HepG2 (cell line): Measurements from ENCODE around the gene ALOXE3. TPM values are rescaled to one million over a fixed set of nuclear protein-coding genes. Genes with fewer than 3 reads are reported as not detected.

Experiments used
- ATAC-seq: fragments of 200-7000 bp; cut with Tn5 transposase; 3 replicates; pipeline ENCODE4 v1.9.1; 2020; ENCODE audit warnings: mild to moderate bottlenecking, moderate library complexity
- BruUV-seq: library from RNA; stranded (reverse); fragments of 400-500 nt; replicated peaks from 2 replicates; lab custom pipeline; 2021; lab: Mats Ljungman, UMichigan
- CTCF ChIA-PET: fragments of 300-600 bp; formaldehyde crosslinking; extraction: SDS; loops from one replicate; lab custom pipeline; 2021; ENCODE audit warnings: low total read pairs, inconsistent platforms, low intra/inter-chr PET ratio; lab: Yijun Ruan, JAX
- POLR2A ChIA-PET: fragments of 350-600 bp; sonication (Branson Sonifier 250); formaldehyde crosslinking; loops from one replicate; lab custom pipeline; 2020; ENCODE audit warnings: antibody characterized with exemption, inconsistent platforms; lab: Yijun Ruan, JAX
- DNase-seq: peaks from one replicate; pipeline ENCODE4 v3.0.0-alpha.2; 2015; ENCODE audit warnings: low spot score
- FAIRE-seq: peaks from 3 replicates; lab custom pipeline; 2011; peaks lifted over from hg19 to GRCh38; lab: Jason Lieb, UNC
- H2AFZ ChIP-seq: one replicate; pipeline ENCODE4 v1.6.1; 2011; ENCODE audit warnings: low read length, inconsistent platforms
- H3K27ac ChIP-seq: fragments of 300-600 bp; 3 replicates; pipeline ENCODE4 v1.8.0; 2011; ENCODE audit warnings: mixed run types, mild to moderate bottlenecking, mixed read lengths, low read length, inconsistent platforms; ENCODE audit not compliant: insufficient read depth; ENCODE audit errors: extremely low read length
- H3K27me3 ChIP-seq, 2 experiments: fragments of 200-600 bp in 1 of 2; 2 replicates in 1 of 2; 3 replicates in 1 of 2; pipeline versions ENCODE4 v1.6.0 to v1.8.0; 2011; ENCODE audit warnings: low read length in 2 of 2, mild to moderate bottlenecking in 2 of 2, moderate library complexity in 2 of 2, inconsistent platforms in 1 of 2; ENCODE audit not compliant: insufficient read depth in 2 of 2, control insufficient read depth in 1 of 2
- H3K36me3 ChIP-seq, 2 experiments: fragments of 200-600 bp in 1 of 2; replicated peaks in 1 of 2; 2 replicates in 1 of 2; 3 replicates in 1 of 2; pipeline versions ENCODE4 v1.5.1 to v1.8.0; 2011; ENCODE audit warnings: low read length in 2 of 2, inconsistent platforms in 1 of 2; ENCODE audit not compliant: insufficient read depth in 2 of 2, control insufficient read depth in 1 of 2
- H3K4me1 ChIP-seq: 2 replicates; pipeline ENCODE4 v1.5.1; 2012; ENCODE audit warnings: low read length, inconsistent platforms; ENCODE audit not compliant: insufficient read depth
- H3K4me2 ChIP-seq: 2 replicates; pipeline ENCODE4 v1.6.0; 2011; ENCODE audit warnings: low read depth, low read length, inconsistent platforms
- H3K4me3 ChIP-seq, 3 experiments: fragments of 200-600 bp in 1 of 3; sonication (generic), shearing (Covaris generic) in 1 of 3; replicated peaks in 1 of 3; 2 replicates each; pipeline ENCODE4 v1.5.1; 2011 to 2016; ENCODE audit warnings: low read length in 3 of 3, inconsistent platforms in 2 of 3, low read depth in 2 of 3, mild to moderate bottlenecking in 2 of 3, control low read depth in 1 of 3, mixed read lengths in 1 of 3; ENCODE audit not compliant: insufficient read depth in 1 of 3
- H3K79me2 ChIP-seq: one replicate; pipeline ENCODE4 v1.6.1; 2011; ENCODE audit warnings: low read length, inconsistent platforms; ENCODE audit not compliant: insufficient read depth
- H3K9ac ChIP-seq: 2 replicates; pipeline ENCODE4 v1.6.0; 2011; ENCODE audit warnings: mild to moderate bottlenecking, low read depth, low read length, inconsistent platforms; ENCODE audit not compliant: insufficient read depth
- H3K9me3 ChIP-seq: 2 replicates; pipeline ENCODE4 v1.5.1; 2012; ENCODE audit warnings: mild to moderate bottlenecking, low read length
- H4K20me1 ChIP-seq: 2 replicates; pipeline ENCODE4 v1.6.0; 2011; ENCODE audit warnings: inconsistent platforms, mild to moderate bottlenecking, low read length, moderate library complexity; ENCODE audit not compliant: insufficient read depth
- ARNTL ChIP-seq: sonication (generic); formaldehyde crosslinking; IDR thresholded peaks from 2 replicates; pipeline ENCODE4 v1.4.0; 2020; ENCODE audit warnings: mild to moderate bottlenecking, missing genetic modification reagents
- HDAC1 ChIP-seq: sonication (generic); formaldehyde crosslinking; IDR thresholded peaks from 2 replicates; pipeline ENCODE4 v1.5.1; 2020; ENCODE audit warnings: mild to moderate bottlenecking, missing genetic modification reagents
- HNF4A ChIP-seq: sonication (generic); formaldehyde crosslinking; IDR thresholded peaks from 2 replicates; pipeline ENCODE4 v1.4.0; 2020; ENCODE audit warnings: missing genetic modification reagents
- MAX ChIP-seq: IDR thresholded peaks from 2 replicates; pipeline ENCODE4 v1.6.1; 2012; ENCODE audit warnings: inconsistent platforms
- PATZ1 ChIP-seq: sonication (generic); formaldehyde crosslinking; IDR thresholded peaks from 2 replicates; pipeline ENCODE4 v1.4.0; 2020; ENCODE audit warnings: missing genetic modification reagents
- RELA ChIP-seq: sonication (generic); formaldehyde crosslinking; IDR thresholded peaks from 2 replicates; pipeline ENCODE4 v1.4.0; 2020; ENCODE audit warnings: missing genetic modification reagents
- SAP130 ChIP-seq: IDR thresholded peaks from 2 replicates; pipeline ENCODE4 v1.6.1; 2016; ENCODE audit warnings: low read depth
- SATB2 ChIP-seq: sonication (generic); formaldehyde crosslinking; IDR thresholded peaks from 2 replicates; pipeline ENCODE4 v1.5.0; 2020; ENCODE audit warnings: missing genetic modification reagents
- TRIM24 ChIP-seq: sonication (generic); formaldehyde crosslinking; IDR thresholded peaks from 2 replicates; pipeline ENCODE4 v1.8.0; 2022; ENCODE audit warnings: mild to moderate bottlenecking, missing genetic modification reagents
- ZFP90 ChIP-seq: sonication (generic); formaldehyde crosslinking; IDR thresholded peaks from 2 replicates; pipeline ENCODE4 v1.8.0; 2022; ENCODE audit warnings: missing genetic modification reagents, mild to moderate bottlenecking, inconsistent platforms, borderline replicate concordance
- ZFX ChIP-seq: sonication (generic); formaldehyde crosslinking; IDR thresholded peaks from 2 replicates; pipeline ENCODE4 v1.4.0; 2020; ENCODE audit warnings: mild to moderate bottlenecking, low read depth, missing genetic modification reagents, moderate library complexity
- WGBS: methylation state at CpG from one replicate; pipeline ENCODE4 v1.1.6; 2017; ENCODE audit warnings: low lambda C conversion rate; 5-methylcytosine and 5-hydroxymethylcytosine counted together
- in situ Hi-C: cut with HindIII; loops from 2 replicates; pipeline ENCODE4 v1.10.0; 2017; ENCODE audit warnings: low pct_unique_long_range_greater_than_20kb; ENCODE audit not compliant: extremely low pct_ligation_motif_present
- intact Hi-C: fragments of 100-400 bp; cut with micrococcal nuclease; formaldehyde crosslinking; loops from one replicate; pipeline ENCODE4 v1.10.0; 2022; ENCODE audit not compliant: unreplicated experiment
- polyA plus RNA-seq, 8 experiments: library from polyadenylated mRNA; depleted of rRNA in 3 of 8; stranded (reverse) in 7 of 8; unstranded in 1 of 8; fragments of >200 nt; fragmentation: Illumina TruSeq in 4 of 8; extraction: Trizol in 4 of 8; gene quantifications; 2 replicates each; pipeline versions ENCODE4 v1.2.1 to v1.2.3, GENCODE V29; 2011 to 2016; ENCODE audit warnings: low read depth in 4 of 8, missing spikeins in 1 of 8, mixed read lengths in 1 of 8; ENCODE audit not compliant: insufficient read depth in 1 of 8
- total RNA-seq, 5 experiments: library from RNA; depleted of rRNA; stranded (reverse); fragments of >200 nt; fragmentation: Illumina TruSeq; extraction: Trizol; gene quantifications; 2 replicates each; pipeline ENCODE4 v1.2.3, GENCODE V29; 2016; ENCODE audit warnings: low read depth in 1 of 5
- TF ChIP-seq, protein P1 (sequence below): sonication (generic); formaldehyde crosslinking; IDR thresholded peaks from 2 replicates; pipeline ENCODE4 v1.5.1; 2020; ENCODE audit warnings: mild to moderate bottlenecking, missing genetic modification reagents, moderate library complexity
- TF ChIP-seq, protein P2 (sequence below): sonication (generic); formaldehyde crosslinking; conservative IDR thresholded peaks from 2 replicates; pipeline ENCODE4 v1.8.0; 2022; ENCODE audit warnings: low read depth, missing genetic modification reagents

ALOXE3 gene
- total and polyA plus RNA-seq, 2 of the 13 experiments (the other 11 are each of a cell fraction or from before 2014, with no cell fraction given), result 0.07 TPM; not detected in 1

- Histone ChIP-seq H3K36me3 (no peaks in the 10 kb centered on the region), H3K4me2 (peak overlapping the region; percentile 100), H4K20me1 (peaks cover 11% of the 10 kb centered on the region; the same call in 1 of the 2 replicates), H3K79me2 (no peaks in the 10 kb centered on the region), H3K9ac (peak overlapping the region; percentile 62; the same call in 1 of the 2 replicates), H2AFZ (no peak overlapping the region), H3K4me1 (peaks cover 37% of the 10 kb centered on the region), H3K27ac (no peak overlapping the region), H3K9me3 (no peaks in the 10 kb centered on the region), H3K27me3 (peaks cover 2 to 45% of the 10 kb centered on the region in 2 experiments; a peak in 4 of 5 replicates), H3K4me3 (peak overlapping the region; percentile 68 to 95 (median 94))
- intact Hi-C loops, result loop anchor here (5.0 kb wide), 1 partner anchor 35 kb away; no protein-coding TSS in a partner anchor
- 7% methylated on average over 6 of the region's 18 CpGs for WGBS
- no TSS peak for BruUV-seq
- DNase-seq (no peak), FAIRE-seq (no peak), ATAC-seq (no peak)
- in situ Hi-C loops, result loop anchor here (5.0 kb wide), 1 partner anchor 45 kb away; no protein-coding TSS in a partner anchor
- CTCF ChIA-PET, result no interaction called here
- POLR2A ChIA-PET, result interaction anchor here (0.6 kb wide), 1 partner anchor 56 kb away, joined by 3 read pairs; no protein-coding TSS in a partner anchor
- TF ChIP-seq PATZ1 (CRISPR knock-in tag) (peak; percentile 17; the same call in 1 of the 2 replicates), ZFP90 (0 out of 2 replicates have a peak, but pooled peaks have one; percentile 8), RELA (CRISPR knock-in tag) (0 out of 2 replicates have a peak, but pooled peaks have one; percentile 26), MAX (0 out of 2 replicates have a peak, but pooled peaks have one; percentile 37), HNF4A (peak; percentile 68), SAP130 (CRISPR knock-in tag) (peak; percentile 31; the same call in 1 of the 2 replicates), TRIM24 (CRISPR knock-in tag) (no peak), SATB2 (CRISPR knock-in tag) (no peak), ARNTL (CRISPR knock-in tag) (0 out of 2 replicates have a peak, but pooled peaks have one; percentile 62), ZFX (CRISPR knock-in tag) (no peak), HDAC1 (peak; percentile 4; the same call in 1 of the 2 replicates)
- TF ChIP-seq, protein P1, sequence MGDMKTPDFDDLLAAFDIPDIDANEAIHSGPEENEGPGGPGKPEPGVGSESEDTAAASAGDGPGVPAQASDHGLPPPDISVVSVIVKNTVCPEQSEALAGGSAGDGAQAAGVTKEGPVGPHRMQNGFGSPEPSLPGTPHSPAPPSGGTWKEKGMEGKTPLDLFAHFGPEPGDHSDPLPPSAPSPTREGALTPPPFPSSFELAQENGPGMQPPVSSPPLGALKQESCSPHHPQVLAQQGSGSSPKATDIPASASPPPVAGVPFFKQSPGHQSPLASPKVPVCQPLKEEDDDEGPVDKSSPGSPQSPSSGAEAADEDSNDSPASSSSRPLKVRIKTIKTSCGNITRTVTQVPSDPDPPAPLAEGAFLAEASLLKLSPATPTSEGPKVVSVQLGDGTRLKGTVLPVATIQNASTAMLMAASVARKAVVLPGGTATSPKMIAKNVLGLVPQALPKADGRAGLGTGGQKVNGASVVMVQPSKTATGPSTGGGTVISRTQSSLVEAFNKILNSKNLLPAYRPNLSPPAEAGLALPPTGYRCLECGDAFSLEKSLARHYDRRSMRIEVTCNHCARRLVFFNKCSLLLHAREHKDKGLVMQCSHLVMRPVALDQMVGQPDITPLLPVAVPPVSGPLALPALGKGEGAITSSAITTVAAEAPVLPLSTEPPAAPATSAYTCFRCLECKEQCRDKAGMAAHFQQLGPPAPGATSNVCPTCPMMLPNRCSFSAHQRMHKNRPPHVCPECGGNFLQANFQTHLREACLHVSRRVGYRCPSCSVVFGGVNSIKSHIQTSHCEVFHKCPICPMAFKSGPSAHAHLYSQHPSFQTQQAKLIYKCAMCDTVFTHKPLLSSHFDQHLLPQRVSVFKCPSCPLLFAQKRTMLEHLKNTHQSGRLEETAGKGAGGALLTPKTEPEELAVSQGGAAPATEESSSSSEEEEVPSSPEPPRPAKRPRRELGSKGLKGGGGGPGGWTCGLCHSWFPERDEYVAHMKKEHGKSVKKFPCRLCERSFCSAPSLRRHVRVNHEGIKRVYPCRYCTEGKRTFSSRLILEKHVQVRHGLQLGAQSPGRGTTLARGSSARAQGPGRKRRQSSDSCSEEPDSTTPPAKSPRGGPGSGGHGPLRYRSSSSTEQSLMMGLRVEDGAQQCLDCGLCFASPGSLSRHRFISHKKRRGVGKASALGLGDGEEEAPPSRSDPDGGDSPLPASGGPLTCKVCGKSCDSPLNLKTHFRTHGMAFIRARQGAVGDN (CRISPR knock-in tag), result peak; percentile 22; the same call in 1 of the 2 replicates
- TF ChIP-seq, protein P2, sequence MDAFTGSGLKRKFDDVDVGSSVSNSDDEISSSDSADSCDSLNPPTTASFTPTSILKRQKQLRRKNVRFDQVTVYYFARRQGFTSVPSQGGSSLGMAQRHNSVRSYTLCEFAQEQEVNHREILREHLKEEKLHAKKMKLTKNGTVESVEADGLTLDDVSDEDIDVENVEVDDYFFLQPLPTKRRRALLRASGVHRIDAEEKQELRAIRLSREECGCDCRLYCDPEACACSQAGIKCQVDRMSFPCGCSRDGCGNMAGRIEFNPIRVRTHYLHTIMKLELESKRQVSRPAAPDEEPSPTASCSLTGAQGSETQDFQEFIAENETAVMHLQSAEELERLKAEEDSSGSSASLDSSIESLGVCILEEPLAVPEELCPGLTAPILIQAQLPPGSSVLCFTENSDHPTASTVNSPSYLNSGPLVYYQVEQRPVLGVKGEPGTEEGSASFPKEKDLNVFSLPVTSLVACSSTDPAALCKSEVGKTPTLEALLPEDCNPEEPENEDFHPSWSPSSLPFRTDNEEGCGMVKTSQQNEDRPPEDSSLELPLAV (CRISPR knock-in tag), result no peak
Measured at GRCh38 chr17:8117367-8117979, 841 bp downstream of the ALOXE3 start.
